PC-3 (cell line): Measurements from ENCODE around the gene CPLX1. TPM values are rescaled to one million over a fixed set of nuclear protein-coding genes. Genes with fewer than 3 reads are reported as not detected.

Experiments used
- ATAC-seq: fragments of 200-7000 bp; cut with Tn5 transposase; 2 replicates; pipeline ENCODE4 v1.9.1; 2020; ENCODE audit warnings: mild to moderate bottlenecking, moderate library complexity
- BruUV-seq: library from RNA; stranded (reverse); fragments of 400-500 nt; replicated peaks from 2 replicates; lab custom pipeline; 2021; lab: Mats Ljungman, UMichigan
- CTCF ChIA-PET: fragments of 300-600 bp; sonication (Branson Sonifier 250); formaldehyde crosslinking; loops from one replicate; lab custom pipeline; 2022; ENCODE audit warnings: antibody characterized with exemption; lab: Charles Lee
- POLR2A ChIA-PET: fragments of 300-600 bp; sonication (Branson Sonifier 250); formaldehyde crosslinking; loops from one replicate; lab custom pipeline; 2022; ENCODE audit warnings: antibody characterized with exemption; ENCODE audit not compliant: unreplicated experiment; lab: Charles Lee
- DNase-seq: peaks from one replicate; pipeline ENCODE4 v3.0.0-alpha.2; 2015
- H2AFZ ChIP-seq: fragments of 300-600 bp; sonication (generic); 2 replicates; pipeline ENCODE4 v1.6.0; 2016; ENCODE audit warnings: antibody characterized with exemption, low read length
- H3F3A ChIP-seq: fragments of 300-600 bp; sonication (generic); one replicate; pipeline ENCODE4 v1.6.0; 2017; ENCODE audit warnings: antibody characterized with exemption, low read length, control low read depth, mild to moderate bottlenecking; ENCODE audit not compliant: unreplicated experiment
- H3K27ac ChIP-seq: fragments of 300-600 bp; sonication (generic); 2 replicates; pipeline ENCODE4 v1.5.1; 2016; ENCODE audit warnings: mild to moderate bottlenecking, low read length
- H3K27me3 ChIP-seq: fragments of 300-600 bp; sonication (generic); 2 replicates; pipeline ENCODE4 v1.6.1; 2016; ENCODE audit warnings: low read length, mixed read lengths
- H3K36me3 ChIP-seq: fragments of 300-600 bp; sonication (generic); 2 replicates; pipeline ENCODE4 v1.6.1; 2016; ENCODE audit warnings: low read depth, mixed run types, low read length, mixed read lengths
- H3K4me1 ChIP-seq: fragments of 300-600 bp; sonication (generic); 2 replicates; pipeline ENCODE4 v1.5.1; 2016; ENCODE audit warnings: low read length; ENCODE audit not compliant: insufficient read depth
- H3K4me2 ChIP-seq: fragments of 300-600 bp; sonication (generic); 2 replicates; pipeline ENCODE4 v1.6.0; 2016; ENCODE audit warnings: low read length
- H3K4me3 ChIP-seq: fragments of 300-600 bp; sonication (generic); 2 replicates; pipeline ENCODE4 v1.5.1; 2016; ENCODE audit warnings: mild to moderate bottlenecking, low read length, mixed read lengths
- H3K79me2 ChIP-seq: fragments of 300-600 bp; sonication (generic); 2 replicates; pipeline ENCODE4 v1.6.1; 2017; ENCODE audit warnings: low read length, mixed read lengths
- H3K9ac ChIP-seq: fragments of 300-600 bp; sonication (generic); 2 replicates; pipeline ENCODE4 v1.6.0; 2016; ENCODE audit warnings: mild to moderate bottlenecking, low read length
- H3K9me2 ChIP-seq: fragments of 300-600 bp; sonication (generic); replicated peaks from 2 replicates; pipeline ENCODE4 v1.6.1; 2016; ENCODE audit warnings: mixed run types, low read length, mixed read lengths
- H3K9me3 ChIP-seq: fragments of 300-600 bp; sonication (generic); 2 replicates; pipeline ENCODE4 v1.6.1; 2016; ENCODE audit warnings: low read length, mixed read lengths
- H4K20me1 ChIP-seq: fragments of 300-600 bp; sonication (generic); 2 replicates; pipeline ENCODE4 v1.6.1; 2016; ENCODE audit warnings: low read length, mixed read lengths
- EZH2 ChIP-seq: fragments of 300-600 bp; sonication (generic); IDR thresholded peaks from one replicate; pipeline ENCODE4 v1.6.1; 2017; ENCODE audit warnings: antibody characterized with exemption, mild to moderate bottlenecking, low read length; ENCODE audit not compliant: unreplicated experiment
- EZH2phosphoT487 ChIP-seq: fragments of 300-600 bp; sonication (generic); IDR thresholded peaks from 2 replicates; pipeline ENCODE4 v1.6.1; 2018; ENCODE audit warnings: mild to moderate bottlenecking, antibody characterized with exemption, low read length, borderline replicate concordance
- intact Hi-C: fragments of 100-400 bp; cut with micrococcal nuclease; formaldehyde crosslinking; loops from 2 replicates; pipeline ENCODE4 v1.9.0; 2023
- total RNA-seq: library from RNA; depleted of rRNA; stranded (reverse); fragments of >200 nt; gene quantifications from 2 replicates; pipeline ENCODE4 v1.2.3, GENCODE V29; 2014
- TF ChIP-seq, protein P1 (sequence below): fragments of 300-600 bp; sonication (generic); conservative IDR thresholded peaks from 2 replicates; pipeline ENCODE4 v1.5.1; 2017; ENCODE audit warnings: antibody characterized with exemption, low read depth, mild to moderate bottlenecking, low read length

CPLX1 gene
- total RNA-seq, 1 experiment from 2014 or later, result 0.87 TPM

DNA sequence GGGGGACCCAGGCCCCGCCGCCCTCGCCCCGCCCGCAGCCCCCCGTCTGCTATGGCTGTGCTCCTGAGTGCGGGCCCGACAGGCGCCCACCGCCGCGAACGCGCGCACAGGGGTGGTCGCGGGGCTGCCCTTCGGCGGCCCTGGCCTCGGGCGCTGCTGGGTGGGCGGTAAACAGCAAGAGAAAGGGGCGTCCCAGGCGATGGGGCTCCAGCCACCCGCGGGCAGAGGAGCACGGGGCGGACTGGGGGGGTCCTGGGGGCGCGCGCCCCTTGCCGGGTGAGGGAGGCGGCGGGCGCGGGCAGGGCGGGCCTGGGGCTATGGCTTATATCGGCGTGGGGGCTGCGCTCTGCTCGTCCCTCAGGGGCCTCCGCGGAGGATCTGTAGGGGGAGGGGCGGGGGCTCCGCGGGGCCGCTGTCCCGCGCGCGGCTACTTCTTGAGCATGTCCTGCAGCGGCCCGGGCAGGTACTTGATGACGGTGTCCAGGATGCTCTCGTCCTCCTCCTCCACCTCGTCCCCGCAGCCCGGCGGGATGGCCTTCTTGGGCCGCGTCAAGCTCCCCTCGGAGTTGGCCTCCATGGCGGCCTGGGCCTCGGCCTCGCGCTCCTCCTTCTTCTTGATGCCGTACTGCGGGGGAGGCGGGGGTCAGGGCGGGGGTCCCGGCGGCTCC is 39.7 kb downstream of the CPLX1 start:
- peaks cover 13% of the 10 kb centered on the region for H3K4me1 ChIP-seq
- no peaks in the 10 kb centered on the region for H4K20me1 ChIP-seq
- no peaks in the 10 kb centered on the region for H3K36me3 ChIP-seq
- TF ChIP-seq, protein P1, sequence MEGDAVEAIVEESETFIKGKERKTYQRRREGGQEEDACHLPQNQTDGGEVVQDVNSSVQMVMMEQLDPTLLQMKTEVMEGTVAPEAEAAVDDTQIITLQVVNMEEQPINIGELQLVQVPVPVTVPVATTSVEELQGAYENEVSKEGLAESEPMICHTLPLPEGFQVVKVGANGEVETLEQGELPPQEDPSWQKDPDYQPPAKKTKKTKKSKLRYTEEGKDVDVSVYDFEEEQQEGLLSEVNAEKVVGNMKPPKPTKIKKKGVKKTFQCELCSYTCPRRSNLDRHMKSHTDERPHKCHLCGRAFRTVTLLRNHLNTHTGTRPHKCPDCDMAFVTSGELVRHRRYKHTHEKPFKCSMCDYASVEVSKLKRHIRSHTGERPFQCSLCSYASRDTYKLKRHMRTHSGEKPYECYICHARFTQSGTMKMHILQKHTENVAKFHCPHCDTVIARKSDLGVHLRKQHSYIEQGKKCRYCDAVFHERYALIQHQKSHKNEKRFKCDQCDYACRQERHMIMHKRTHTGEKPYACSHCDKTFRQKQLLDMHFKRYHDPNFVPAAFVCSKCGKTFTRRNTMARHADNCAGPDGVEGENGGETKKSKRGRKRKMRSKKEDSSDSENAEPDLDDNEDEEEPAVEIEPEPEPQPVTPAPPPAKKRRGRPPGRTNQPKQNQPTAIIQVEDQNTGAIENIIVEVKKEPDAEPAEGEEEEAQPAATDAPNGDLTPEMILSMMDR, result no peak
- no peak for TF ChIP-seq EZH2
- no peak for TF ChIP-seq EZH2phosphoT487
- DNase-seq, result no peak
- no peaks in the 10 kb centered on the region for H3K9me3 ChIP-seq
- H3K27ac ChIP-seq, result no peak overlapping the region
- no peak overlapping the region for H3K9ac ChIP-seq
- ChIA-PET CTCF (no interaction called here), POLR2A (no interaction called here)
- H3F3A ChIP-seq, result no peaks in the 10 kb centered on the region
- no peak for ATAC-seq
- peaks cover 4% of the 10 kb centered on the region for H3K79me2 ChIP-seq
- no TSS peak for BruUV-seq
- no peak overlapping the region for H3K4me3 ChIP-seq
- no peaks in the 10 kb centered on the region for H3K27me3 ChIP-seq
- H2AFZ ChIP-seq, result no peak overlapping the region
- no peak overlapping the region for H3K4me2 ChIP-seq
- H3K9me2 ChIP-seq, result no peaks in the 10 kb centered on the region
- intact Hi-C loops, result no loop called here

DNA sequence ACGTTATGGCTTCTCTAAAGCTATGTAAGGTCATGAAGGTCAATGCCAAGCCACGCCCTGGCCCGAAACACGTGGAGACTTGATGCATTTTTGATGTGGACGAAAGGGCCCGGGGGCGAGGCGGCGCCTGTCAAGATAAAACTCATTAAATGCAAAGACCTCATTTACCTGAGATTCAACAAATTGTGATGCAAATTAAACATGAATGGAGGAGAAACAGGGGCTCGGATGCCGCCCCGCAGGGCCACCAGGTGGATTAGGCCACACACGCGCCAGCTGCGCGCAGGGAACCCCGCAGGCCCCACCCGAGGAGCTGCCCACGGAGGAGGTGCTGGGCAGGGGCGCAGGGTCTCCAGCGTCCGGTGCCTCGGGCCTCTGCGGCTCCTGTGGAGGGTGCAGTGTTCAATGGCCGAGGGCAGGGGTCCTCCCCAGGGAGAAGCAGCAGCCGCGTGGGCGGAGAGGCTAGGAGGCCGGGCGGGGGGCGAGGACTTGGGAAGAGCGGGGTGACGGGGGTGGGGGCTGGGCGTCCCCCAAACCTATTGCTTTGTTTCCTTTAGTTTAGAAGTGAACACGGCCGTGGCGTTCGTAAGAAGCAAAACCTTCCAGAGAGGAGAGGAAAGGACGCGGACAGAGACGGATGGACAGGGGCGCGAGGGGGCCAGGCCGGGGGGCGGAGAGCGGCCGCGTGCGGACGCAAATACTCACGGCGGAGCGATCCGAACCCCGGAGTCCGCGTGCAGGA is 40.4 kb downstream of the CPLX1 start:
- Histone ChIP-seq H3K36me3 (no peaks in the 10 kb centered on the region; the same call in 1 of the 2 replicates), H3K79me2 (peaks cover 11% of the 10 kb centered on the region), H3F3A (no peaks in the 10 kb centered on the region), H2AFZ (no peak overlapping the region), H3K4me1 (peaks cover 13% of the 10 kb centered on the region), H3K9me2 (no peaks in the 10 kb centered on the region), H3K9me3 (no peaks in the 10 kb centered on the region), H3K9ac (no peak overlapping the region), H3K27ac (no peak overlapping the region), H3K27me3 (no peaks in the 10 kb centered on the region), H3K4me3 (no peak overlapping the region), H4K20me1 (0 out of 2 replicates have a peak, but pooled peaks cover 4% of the 10 kb centered on the region), H3K4me2 (no peak overlapping the region)
- DNase-seq (no peak), ATAC-seq (no peak)
- intact Hi-C loops, result no loop called here
- POLR2A ChIA-PET, result no interaction called here
- BruUV-seq, result no TSS peak
- TF ChIP-seq, protein P1, result no peak
- no peak for TF ChIP-seq EZH2phosphoT487
- no peak for TF ChIP-seq EZH2
- CTCF ChIA-PET, result no interaction called here
